CD4-positive, CD25-positive, alpha-beta regulatory T cell (primary cell): ENCODE measurements around the gene PBRM1. TPM values are rescaled to one million over a fixed set of nuclear protein-coding genes. Genes with fewer than 3 reads are reported as not detected.

Source experiments
- ATAC-seq, 2 donors: fragments of 150-1000 bp; cut with Tn5 transposase; one replicate each; pipeline ENCODE4 v1.10.0; 2021; ENCODE audit warnings: low read depth in 2 of 2, moderate number of reproducible peaks in 2 of 2, moderate library complexity in 1 of 2
- DNase-seq, 3 donors: peaks; one replicate each; pipeline versions ENCODE4 v3.0.0 to v3.0.0-alpha.2; 2012 to 2022; ENCODE audit warnings: mixed read lengths in 1 of 3
- H3K27ac ChIP-seq: one replicate; pipeline ENCODE4 v1.7.0; 2013; ENCODE audit warnings: mild to moderate bottlenecking, low read length; ENCODE audit not compliant: insufficient read depth, poor library complexity, severe bottlenecking
- H3K27me3 ChIP-seq: one replicate; pipeline ENCODE4 v1.7.0; 2013; ENCODE audit warnings: low read length; ENCODE audit not compliant: control insufficient read depth, insufficient read depth
- H3K36me3 ChIP-seq: one replicate; pipeline ENCODE4 v1.7.0; 2013; ENCODE audit warnings: mild to moderate bottlenecking, low read length, moderate library complexity; ENCODE audit not compliant: control insufficient read depth, insufficient read depth
- H3K4me1 ChIP-seq: 2 replicates; pipeline ENCODE4 v1.7.0; 2013; ENCODE audit warnings: mild to moderate bottlenecking, low read length; ENCODE audit not compliant: insufficient read depth, control insufficient read depth, poor library complexity, severe bottlenecking
- H3K4me3 ChIP-seq: one replicate; pipeline ENCODE4 v1.7.0; 2013; ENCODE audit warnings: low read depth, mild to moderate bottlenecking, low read length, moderate library complexity
- H3K9me3 ChIP-seq, 2 experiments: 1 replicate in 1 of 2; 2 replicates in 1 of 2; pipeline ENCODE4 v1.7.0; 2013; ENCODE audit warnings: low read length in 2 of 2, mild to moderate bottlenecking in 1 of 2, moderate library complexity in 1 of 2; ENCODE audit not compliant: control insufficient read depth in 2 of 2
- H3K27ac Mint-ChIP-seq, 3 donors: one replicate each; pipeline ENCODE4 v1.8.0; 2020 to 2022; ENCODE audit warnings: mild to moderate bottlenecking in 3 of 3, mixed read lengths in 3 of 3, moderate library complexity in 2 of 3
- H3K27me3 Mint-ChIP-seq: one replicate; pipeline ENCODE4 v1.8.0; 2022; ENCODE audit warnings: mild to moderate bottlenecking, mixed read lengths
- H3K36me3 Mint-ChIP-seq: one replicate; pipeline ENCODE4 v1.8.0; 2020; ENCODE audit warnings: mixed read lengths
- H3K4me1 Mint-ChIP-seq, 4 donors: one replicate each; pipeline ENCODE4 v1.8.0; 2020 to 2022; ENCODE audit warnings: mixed read lengths in 4 of 4, mild to moderate bottlenecking in 1 of 4
- H3K4me3 Mint-ChIP-seq, 4 donors: one replicate each; pipeline ENCODE4 v1.8.0; 2020 to 2022; ENCODE audit warnings: mild to moderate bottlenecking in 4 of 4, mixed read lengths in 4 of 4, moderate library complexity in 3 of 4
- H3K9me3 Mint-ChIP-seq, 7 donors: one replicate each; pipeline ENCODE4 v1.8.0; 2020 to 2022; ENCODE audit warnings: mixed read lengths in 7 of 7, mild to moderate bottlenecking in 3 of 7, moderate library complexity in 2 of 7
- polyA plus RNA-seq, 4 donors: library from polyadenylated mRNA; unstranded; fragments of 300-500 nt; fragmentation: Illumina TruSeq; gene quantifications; one replicate each; pipeline ENCODE4 v1.2.3, GENCODE V29; 2021
- total RNA-seq: library from RNA; stranded (reverse); gene quantifications from one replicate; pipeline ENCODE4 v1.2.3, GENCODE V29; 2022

Gene PBRM1
- total and polyA plus RNA-seq, 5 donors from 2014 or later: 58.7 to 73.4 (median 66.4) TPM

DNA sequence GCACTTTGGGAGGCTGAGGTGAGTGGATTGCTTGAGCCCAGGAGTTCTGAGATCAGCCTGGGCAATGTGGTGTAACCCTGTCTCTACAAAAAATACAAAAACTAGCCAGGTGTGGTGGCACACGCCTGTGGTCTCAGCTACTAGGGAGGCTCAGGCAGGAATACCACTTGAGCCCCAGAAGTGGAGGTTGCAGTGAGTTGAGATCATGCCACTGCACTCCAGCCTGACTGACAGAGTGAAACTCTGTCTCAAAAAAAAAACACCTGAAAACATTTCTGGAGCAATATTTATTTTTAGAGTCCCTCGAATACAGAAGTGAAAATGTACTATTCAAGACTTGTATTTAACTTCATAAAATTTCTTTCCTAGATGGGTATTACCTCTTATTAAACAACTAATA lies 24.8 kb upstream of the PBRM1 start:
- H3K9me3 Mint-ChIP-seq: peaks cover 0 to 2% (median 0%) of the 10 kb centered on the region in 7 donors
- H3K9me3 ChIP-seq: no peaks in the 10 kb centered on the region
- H3K27me3 Mint-ChIP-seq: no peaks in the 10 kb centered on the region
- no peak overlapping the region for H3K27ac Mint-ChIP-seq
- no peak for ATAC-seq
- peaks cover 18% of the 10 kb centered on the region for H3K4me1 ChIP-seq
- H3K4me3 ChIP-seq: no peak overlapping the region
- peaks cover 3% of the 10 kb centered on the region for H3K36me3 Mint-ChIP-seq
- H3K4me1 Mint-ChIP-seq: peaks cover 4 to 23% (median 16%) of the 10 kb centered on the region in 4 donors
- H3K4me3 Mint-ChIP-seq: no peak overlapping the region
- DNase-seq: no peak
- H3K36me3 ChIP-seq: peaks cover 16% of the 10 kb centered on the region
- peak overlapping the region; percentile 2 for H3K27ac ChIP-seq
- H3K27me3 ChIP-seq: no peaks in the 10 kb centered on the region

DNA sequence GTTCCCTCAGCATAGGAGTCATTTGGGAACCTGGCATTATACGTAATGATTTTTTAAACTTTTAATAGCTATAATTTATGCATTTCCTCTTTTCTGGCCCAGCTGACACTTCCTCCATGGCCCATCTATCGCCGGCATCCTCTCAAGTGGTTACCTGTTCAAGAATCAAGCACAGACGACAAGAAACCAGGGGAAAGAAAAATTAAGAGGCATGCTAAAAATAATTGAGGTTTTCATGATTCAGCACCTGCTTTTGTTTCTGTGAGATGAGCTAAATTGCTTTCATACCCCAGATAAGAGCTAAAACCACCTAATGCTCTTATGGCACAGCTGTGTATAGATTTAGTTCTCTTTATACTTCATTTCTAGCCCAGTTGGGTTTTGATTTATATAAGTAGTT lies 21.9 kb upstream of the PBRM1 start:
- H3K27ac Mint-ChIP-seq: peak overlapping the region in 1 of 3 donors; percentile 96
- peak overlapping the region; percentile 76 to 100 (median 87) for H3K4me3 Mint-ChIP-seq
- Histone ChIP-seq H3K27ac (peak overlapping the region; percentile 53), H3K4me1 (peaks cover 35% of the 10 kb centered on the region), H3K27me3 (no peaks in the 10 kb centered on the region), H3K4me3 (peak overlapping the region; percentile 94), H3K36me3 (peaks cover 16% of the 10 kb centered on the region), H3K9me3 (no peaks in the 10 kb centered on the region)
- ATAC-seq (no peak), DNase-seq (peak in 1 of 3 donors; percentile 36)
- no peaks in the 10 kb centered on the region for H3K27me3 Mint-ChIP-seq
- H3K36me3 Mint-ChIP-seq: peaks cover 3% of the 10 kb centered on the region
- H3K9me3 Mint-ChIP-seq: no peaks in the 10 kb centered on the region
- H3K4me1 Mint-ChIP-seq: peaks cover 8 to 41% (median 29%) of the 10 kb centered on the region in 4 donors

DNA sequence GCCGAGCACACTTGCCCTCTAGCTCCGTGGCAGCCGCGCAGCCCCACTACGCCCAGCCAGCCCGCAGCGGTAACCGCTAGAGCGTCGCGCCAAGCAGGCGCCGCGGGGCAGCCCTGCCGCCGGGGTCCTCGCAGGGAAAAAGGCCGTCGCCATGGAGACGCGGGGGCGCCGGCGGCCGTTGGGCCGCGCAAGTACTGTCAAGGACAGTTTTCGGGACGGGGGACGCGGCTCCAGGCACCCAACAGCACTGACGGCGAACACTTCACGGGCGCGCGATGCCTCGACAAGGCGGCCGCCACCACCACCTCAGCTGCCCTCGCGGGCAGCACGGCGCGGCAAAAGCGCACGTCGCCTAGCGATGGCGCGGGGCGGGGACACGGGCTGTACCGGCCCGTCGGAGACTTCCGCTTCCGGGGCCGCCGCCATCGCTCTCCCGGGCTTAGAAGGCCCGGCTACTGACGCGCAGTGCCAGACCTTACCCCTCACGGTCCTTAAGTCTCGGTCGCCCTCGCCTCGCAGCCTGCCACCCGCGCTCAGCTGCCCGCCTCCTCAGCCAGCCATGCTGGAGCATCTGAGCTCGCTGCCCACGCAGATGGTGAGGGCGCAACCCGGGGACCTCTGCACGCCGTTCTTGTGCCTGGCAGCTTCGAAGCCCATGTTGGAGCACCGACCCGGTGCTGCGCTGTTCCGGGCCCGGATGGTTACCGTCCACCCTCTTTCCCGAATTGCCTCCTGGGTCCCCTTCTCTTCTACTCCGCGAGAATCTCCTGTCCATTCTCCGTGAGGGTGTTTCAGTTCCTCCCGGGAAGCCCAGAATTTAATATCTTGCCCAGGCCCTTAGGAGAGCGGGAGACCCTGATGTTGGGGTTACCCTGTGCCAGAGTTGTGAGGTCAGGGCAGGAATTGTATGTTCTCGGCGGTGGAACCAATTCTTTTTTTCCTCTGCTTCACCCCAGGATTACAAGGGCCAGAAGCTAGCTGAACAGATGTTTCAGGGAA lies 20.3 kb upstream of the PBRM1 start, which contains the start of the genes GLT8D1 and SPCS1:
Gene GLT8D1, minus strand, starts transcription at position 104 of the 999 bp plus-strand sequence. CDS start 5,331 bp downstream, outside the sequence.
Gene SPCS1, plus strand, starts transcription at position 419 of the 999 bp plus-strand sequence. Its CDS starts 141 bp downstream, at position 560.
- Histone ChIP-seq H3K27ac (peak within 1 kb of the TSS; percentile 84), H3K27me3 (no peaks in the 10 kb centered on the region), H3K36me3 (peaks cover 13% of the 10 kb centered on the region), H3K4me1 (peaks cover 35% of the 10 kb centered on the region), H3K4me3 (peak within 1 kb of the TSS; percentile 94), H3K9me3 (no peaks in the 10 kb centered on the region)
- H3K4me1 Mint-ChIP-seq: peaks cover 8 to 41% (median 30%) of the 10 kb centered on the region in 4 donors
- H3K9me3 Mint-ChIP-seq: no peaks in the 10 kb centered on the region
- H3K4me3 Mint-ChIP-seq: peak within 1 kb of the TSS; percentile 95 to 100 (median 96)
- H3K27me3 Mint-ChIP-seq: no peaks in the 10 kb centered on the region
- ATAC-seq (peak; percentile 92), DNase-seq (peak; percentile 83 to 95 (median 92))
- H3K27ac Mint-ChIP-seq: peak within 1 kb of the TSS; percentile 94 to 96 (median 96)
- H3K36me3 Mint-ChIP-seq: peaks cover 3% of the 10 kb centered on the region

DNA sequence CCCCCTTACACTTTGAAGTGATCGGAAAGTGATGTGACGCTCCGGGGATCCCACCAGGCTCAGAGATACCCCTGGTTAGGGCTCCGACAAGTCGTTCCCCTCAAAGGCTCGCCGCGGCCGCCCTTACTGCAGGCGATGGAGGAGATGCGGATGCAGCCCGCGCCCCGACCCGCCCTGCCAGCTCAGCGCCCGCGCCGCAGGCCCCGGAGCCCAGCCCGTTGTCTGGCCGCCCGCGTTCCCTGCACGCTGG lies 19.6 kb upstream of the PBRM1 start:
- H3K36me3 Mint-ChIP-seq: peaks cover 3% of the 10 kb centered on the region

DNA sequence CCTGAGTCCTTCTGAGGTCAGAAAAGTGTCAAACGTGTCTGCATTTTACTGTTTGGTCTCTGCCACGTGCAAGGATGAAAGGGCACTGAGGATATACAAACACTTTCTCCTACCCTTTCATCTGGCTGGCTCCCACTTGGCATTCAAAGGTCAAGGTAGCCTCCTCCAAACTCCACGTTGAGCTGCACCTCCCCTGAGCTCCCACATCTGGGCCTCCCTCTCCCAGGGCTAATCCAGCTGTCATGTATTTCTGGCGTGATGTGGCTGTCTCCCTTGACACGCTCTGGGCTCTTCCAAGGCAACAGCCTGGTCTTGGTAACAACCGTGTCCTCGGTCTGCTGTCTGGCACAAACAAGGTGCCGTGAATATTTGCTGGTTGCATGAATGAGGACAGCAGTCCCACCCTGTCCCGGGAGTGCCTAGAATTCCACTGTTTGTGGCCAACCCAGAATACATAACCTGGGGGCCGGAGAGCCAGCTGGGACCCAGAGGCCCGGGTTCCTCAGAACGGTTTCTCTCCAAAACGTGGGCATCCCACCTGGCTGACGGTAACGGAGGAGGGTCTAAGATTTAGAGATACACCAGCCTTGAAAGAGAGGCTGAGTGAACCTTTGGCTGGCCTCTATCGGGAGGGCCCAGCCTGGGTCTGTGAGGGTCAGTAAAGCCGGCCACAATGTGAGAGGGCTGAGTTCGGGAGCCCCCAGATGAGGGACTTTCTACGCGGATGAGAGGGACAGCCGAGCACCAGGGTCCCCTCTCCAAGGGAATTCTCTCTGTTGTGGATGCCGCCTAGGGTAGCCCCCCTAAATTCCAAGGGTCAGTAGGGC lies 19.1 kb upstream of the PBRM1 start:
- H3K4me1 Mint-ChIP-seq: peaks cover 8 to 41% (median 30%) of the 10 kb centered on the region in 4 donors
- Histone ChIP-seq H3K4me3 (peak overlapping the region; percentile 68), H3K36me3 (peaks cover 16% of the 10 kb centered on the region), H3K27me3 (no peaks in the 10 kb centered on the region), H3K27ac (peak overlapping the region; percentile 84), H3K9me3 (no peaks in the 10 kb centered on the region), H3K4me1 (peaks cover 35% of the 10 kb centered on the region)
- peak overlapping the region; percentile 95 to 100 (median 96) for H3K4me3 Mint-ChIP-seq
- H3K27me3 Mint-ChIP-seq: no peaks in the 10 kb centered on the region
- peaks cover 3% of the 10 kb centered on the region for H3K36me3 Mint-ChIP-seq
- H3K27ac Mint-ChIP-seq: peak overlapping the region; percentile 89 to 94 (median 94)
- peak in 1 of 3 donors; percentile 32 for DNase-seq
- ATAC-seq: no peak
- no peaks in the 10 kb centered on the region for H3K9me3 Mint-ChIP-seq

More for the DNA sequence above, 19.6 kb upstream of the PBRM1 start:
- Histone ChIP-seq H3K9me3 (no peaks in the 10 kb centered on the region), H3K27me3 (no peaks in the 10 kb centered on the region), H3K4me3 (peak overlapping the region; percentile 68), H3K27ac (peak overlapping the region; percentile 84), H3K4me1 (peaks cover 35% of the 10 kb centered on the region), H3K36me3 (peaks cover 13% of the 10 kb centered on the region)
- Mint-ChIP-seq H3K27me3 (no peaks in the 10 kb centered on the region), H3K9me3 (no peaks in the 10 kb centered on the region), H3K27ac (peak overlapping the region; percentile 89 to 94 (median 94)), H3K4me1 (peaks cover 8 to 41% (median 30%) of the 10 kb centered on the region in 4 donors), H3K4me3 (peak overlapping the region; percentile 95 to 100 (median 96))
- DNase-seq (no peak), ATAC-seq (peak; percentile 61 to 64)

DNA sequence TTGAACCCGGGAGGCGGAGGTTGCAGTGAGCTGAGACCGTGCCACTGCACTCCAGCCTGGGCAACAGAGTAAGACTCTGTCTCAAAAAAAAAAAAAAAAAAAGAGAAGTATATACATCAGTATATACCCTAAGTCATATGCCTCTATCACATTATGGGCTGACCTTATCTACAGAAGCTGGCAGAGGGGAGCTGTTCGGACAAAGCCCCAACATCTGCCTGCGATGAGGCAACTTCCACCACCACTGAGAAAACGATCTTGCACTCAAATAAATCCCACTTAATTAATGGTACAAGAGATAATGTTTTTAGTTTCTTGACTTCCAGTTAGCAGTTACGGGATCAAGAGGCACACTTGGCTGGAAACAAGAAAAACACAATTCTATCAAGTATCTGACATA lies 17.6 kb upstream of the PBRM1 start:
- H3K27ac Mint-ChIP-seq: no peak overlapping the region

DNA sequence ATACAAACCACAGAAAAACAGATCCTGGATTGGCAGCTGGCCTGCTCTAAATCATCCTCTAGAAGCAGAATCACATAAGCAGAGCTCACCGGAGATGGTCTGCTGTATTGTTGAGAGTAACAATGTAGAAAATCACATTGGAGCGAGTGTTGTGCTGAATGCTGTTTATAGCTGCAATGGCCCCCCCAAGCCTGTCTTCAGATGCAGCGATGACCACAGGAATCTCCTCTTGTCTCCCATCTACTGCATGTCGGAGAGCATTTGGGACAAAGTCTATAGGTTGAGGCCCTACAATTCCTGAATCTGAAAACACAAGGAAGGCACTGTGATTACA lies 11.9 kb upstream of the PBRM1 start:
- Mint-ChIP-seq H3K9me3 (no peaks in the 10 kb centered on the region), H3K4me1 (peaks cover 0 to 13% (median 5%) of the 10 kb centered on the region in 4 donors), H3K27ac (peak overlapping the region in 1 of 3 donors; percentile 17), H3K36me3 (peaks cover 22% of the 10 kb centered on the region), H3K27me3 (no peaks in the 10 kb centered on the region), H3K4me3 (no peak overlapping the region)
- Histone ChIP-seq H3K4me3 (no peak overlapping the region), H3K9me3 (no peaks in the 10 kb centered on the region), H3K27ac (no peak overlapping the region), H3K4me1 (no peaks in the 10 kb centered on the region), H3K36me3 (peaks cover 62% of the 10 kb centered on the region), H3K27me3 (no peaks in the 10 kb centered on the region)
- no peak for ATAC-seq
- no peak for DNase-seq

More for the DNA sequence above, 17.6 kb upstream of the PBRM1 start:
- Histone ChIP-seq H3K9me3 (no peaks in the 10 kb centered on the region), H3K4me1 (peaks cover 35% of the 10 kb centered on the region), H3K4me3 (no peak overlapping the region), H3K27me3 (no peaks in the 10 kb centered on the region), H3K36me3 (peaks cover 14% of the 10 kb centered on the region), H3K27ac (no peak overlapping the region)
- Mint-ChIP-seq H3K4me3 (peak overlapping the region; percentile 64 to 100 (median 96)), H3K27me3 (no peaks in the 10 kb centered on the region), H3K4me1 (peaks cover 8 to 41% (median 30%) of the 10 kb centered on the region in 4 donors), H3K9me3 (no peaks in the 10 kb centered on the region), H3K36me3 (no peaks in the 10 kb centered on the region)
- no peak for ATAC-seq
- no peak for DNase-seq
